ENCODE results near the gene TNIP3. TPM values are rescaled to one million over a fixed set of nuclear protein-coding genes. Genes with fewer than 3 reads are reported as not detected.
"Not testable (repeated sequence)": the region's sequence is repeated elsewhere in the genome, so short reads cannot be mapped to it uniquely, and the experiment has no call there.

The TNIP3 gene, protein sequence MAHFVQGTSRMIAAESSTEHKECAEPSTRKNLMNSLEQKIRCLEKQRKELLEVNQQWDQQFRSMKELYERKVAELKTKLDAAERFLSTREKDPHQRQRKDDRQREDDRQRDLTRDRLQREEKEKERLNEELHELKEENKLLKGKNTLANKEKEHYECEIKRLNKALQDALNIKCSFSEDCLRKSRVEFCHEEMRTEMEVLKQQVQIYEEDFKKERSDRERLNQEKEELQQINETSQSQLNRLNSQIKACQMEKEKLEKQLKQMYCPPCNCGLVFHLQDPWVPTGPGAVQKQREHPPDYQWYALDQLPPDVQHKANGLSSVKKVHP
- total RNA-seq: 4.4 and 4.9 TPM in 2 replicates

DNA sequence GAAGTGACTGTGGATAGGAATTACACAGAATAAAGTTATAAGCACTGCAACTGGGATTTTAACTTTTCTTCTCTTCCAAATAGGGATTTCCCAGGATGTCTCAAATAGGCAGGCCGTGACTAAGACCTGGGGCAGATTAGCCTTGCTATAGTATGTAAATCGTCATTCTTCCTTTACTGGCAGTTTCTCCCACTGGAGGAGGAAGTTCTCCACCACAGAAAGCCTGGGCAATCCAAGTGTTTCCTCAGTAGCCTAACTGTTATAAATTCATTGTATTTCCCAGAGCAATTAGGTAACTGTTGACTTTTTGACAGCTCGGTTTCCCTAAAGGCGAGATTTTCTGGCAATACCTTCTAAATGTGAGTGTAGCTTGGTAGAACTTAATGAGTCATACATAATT lies at the start of gene TNIP3:
TNIP3 (minus strand) TSS at position 31 of the 400 bp plus-strand sequence. CDS start 196 bp downstream, outside the sequence.
- peak; percentile 88 for DNase-seq (ENCODE audit: extremely low read depth, low read depth, low spot score)

DNA sequence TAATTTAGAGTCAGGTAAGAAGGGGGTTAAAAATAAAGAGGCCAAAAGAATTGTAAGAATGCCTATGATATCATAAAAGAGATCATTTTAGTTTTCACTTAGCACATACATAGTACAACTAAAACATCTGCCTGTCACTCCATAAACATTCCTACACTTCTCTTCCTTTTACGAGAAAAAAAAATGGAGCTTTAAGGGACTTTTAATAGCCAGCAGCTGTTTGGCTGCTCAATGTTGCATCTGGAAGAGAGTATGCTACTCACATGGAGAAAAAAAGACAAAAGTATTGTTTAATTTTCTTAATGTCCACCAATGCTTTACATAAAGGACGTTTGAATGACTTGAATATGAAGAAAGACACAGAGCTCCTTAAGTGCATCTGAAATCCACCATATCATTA lies 48.7 kb upstream of the TNIP3 start:
- DNase-seq (ENCODE audit: extremely low read depth, low read depth, low spot score): no peak

DNA sequence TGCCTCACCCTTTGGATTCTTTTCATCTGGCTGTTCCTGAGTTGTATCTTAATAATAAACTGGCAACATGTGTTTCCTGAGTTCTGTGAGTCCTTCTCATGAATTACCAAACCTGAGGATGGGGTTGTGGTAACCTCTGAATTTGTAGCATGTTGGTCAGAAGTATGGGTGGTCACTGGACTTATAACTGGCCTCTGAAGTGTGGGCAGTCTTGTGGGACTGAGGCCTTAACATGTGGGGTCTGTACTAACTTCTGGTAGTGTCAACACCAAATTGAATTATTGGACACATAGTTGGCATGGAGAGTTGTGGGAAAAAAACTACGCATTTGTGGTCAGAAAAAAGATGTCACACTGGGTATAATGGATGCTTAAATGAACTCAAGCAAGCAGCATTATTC lies 45.0 kb upstream of the TNIP3 start:
- no peak for DNase-seq (ENCODE audit: extremely low read depth, low read depth, low spot score)

DNA sequence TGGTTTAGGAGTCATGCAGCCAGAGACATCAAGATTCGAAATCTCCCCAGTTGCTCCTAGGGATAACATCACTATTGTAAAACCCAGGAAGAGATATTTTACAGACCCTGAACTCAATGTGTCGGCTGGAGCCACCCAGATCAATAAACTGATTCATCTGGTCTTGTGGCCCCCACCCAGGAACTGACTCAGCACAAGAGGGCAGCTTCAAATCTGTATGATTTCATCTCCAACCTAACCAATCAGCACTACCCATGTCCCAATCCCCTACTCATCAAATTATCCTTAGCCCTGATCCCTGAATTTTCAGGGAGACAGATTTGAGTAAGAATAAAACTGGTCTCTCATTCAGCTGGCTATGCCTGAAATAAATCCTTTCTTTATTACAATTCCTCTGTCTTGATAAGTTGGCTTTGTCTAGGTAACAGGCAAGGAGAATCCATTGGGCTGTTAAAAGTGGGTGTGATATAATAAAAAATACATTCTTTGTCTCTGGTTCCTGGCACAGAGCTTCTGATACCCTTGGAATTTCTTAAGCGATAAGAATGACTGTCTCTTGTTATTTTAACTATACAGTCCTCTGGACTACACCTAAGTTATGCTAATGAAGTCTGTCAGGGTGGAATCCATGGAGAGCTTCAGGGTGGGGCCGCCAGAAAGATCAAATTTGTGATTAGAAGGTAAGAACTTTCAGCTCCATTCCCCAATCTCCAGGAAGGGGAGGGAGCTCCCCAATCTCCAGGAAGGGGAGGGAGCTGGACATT lies 44.3 kb upstream of the TNIP3 start:
- DNase-seq (ENCODE audit: extremely low read depth, low read depth, low spot score): no peak

DNA sequence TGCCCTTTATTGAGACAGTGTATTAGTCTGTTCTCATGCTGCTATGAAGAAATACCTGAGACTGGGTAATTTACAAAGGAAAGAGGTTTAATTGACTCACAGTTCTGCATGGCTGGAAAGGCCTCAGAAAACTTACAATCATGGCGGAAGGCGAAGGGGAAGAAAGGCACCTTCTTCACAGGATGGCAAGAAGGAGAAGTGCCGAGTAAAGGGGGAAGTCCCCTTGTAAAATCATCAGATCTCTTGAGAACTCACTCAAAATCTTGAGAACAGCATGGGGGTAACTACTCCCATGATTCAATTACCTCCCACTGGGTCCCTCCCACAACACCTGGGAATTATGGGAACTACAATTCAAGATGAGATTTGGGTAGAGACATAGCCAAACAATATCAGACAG lies 41.7 kb upstream of the TNIP3 start:
- DNase-seq (ENCODE audit: extremely low read depth, low read depth, low spot score): not testable (repeated sequence)

DNA sequence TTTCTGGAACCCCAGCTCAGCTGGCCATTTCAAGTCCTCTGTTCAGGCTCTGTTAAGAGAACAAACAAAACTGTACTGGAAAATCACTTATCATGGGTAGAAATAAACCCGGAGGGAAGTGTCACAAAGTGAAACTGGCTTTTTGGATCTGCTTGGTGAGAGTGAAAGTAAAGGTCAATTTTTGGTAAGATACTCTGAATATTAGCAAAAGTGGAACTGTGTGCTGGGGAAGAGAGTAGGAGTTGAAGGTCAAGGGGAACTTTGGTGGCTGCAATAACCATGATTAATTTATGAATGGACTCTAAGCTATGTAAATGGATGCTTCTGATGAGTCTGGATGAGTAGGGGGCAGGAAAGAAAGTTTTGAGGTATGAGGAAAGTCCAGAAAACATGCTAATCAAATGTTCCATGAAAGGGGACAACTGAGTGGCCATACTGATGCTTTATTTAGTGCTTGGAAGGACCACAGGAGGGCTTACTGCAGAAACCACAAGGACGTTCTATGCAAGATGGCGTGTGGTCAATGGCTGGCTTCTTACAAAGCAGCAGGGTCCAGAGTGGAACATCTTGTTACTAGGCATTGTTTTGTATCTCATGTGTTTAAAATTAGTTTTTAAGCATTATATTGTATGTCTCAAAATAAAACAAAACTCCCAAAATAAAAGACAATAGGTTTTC lies 36.8 kb upstream of the TNIP3 start:
- DNase-seq (ENCODE audit: extremely low read depth, low read depth, low spot score): no peak

DNA sequence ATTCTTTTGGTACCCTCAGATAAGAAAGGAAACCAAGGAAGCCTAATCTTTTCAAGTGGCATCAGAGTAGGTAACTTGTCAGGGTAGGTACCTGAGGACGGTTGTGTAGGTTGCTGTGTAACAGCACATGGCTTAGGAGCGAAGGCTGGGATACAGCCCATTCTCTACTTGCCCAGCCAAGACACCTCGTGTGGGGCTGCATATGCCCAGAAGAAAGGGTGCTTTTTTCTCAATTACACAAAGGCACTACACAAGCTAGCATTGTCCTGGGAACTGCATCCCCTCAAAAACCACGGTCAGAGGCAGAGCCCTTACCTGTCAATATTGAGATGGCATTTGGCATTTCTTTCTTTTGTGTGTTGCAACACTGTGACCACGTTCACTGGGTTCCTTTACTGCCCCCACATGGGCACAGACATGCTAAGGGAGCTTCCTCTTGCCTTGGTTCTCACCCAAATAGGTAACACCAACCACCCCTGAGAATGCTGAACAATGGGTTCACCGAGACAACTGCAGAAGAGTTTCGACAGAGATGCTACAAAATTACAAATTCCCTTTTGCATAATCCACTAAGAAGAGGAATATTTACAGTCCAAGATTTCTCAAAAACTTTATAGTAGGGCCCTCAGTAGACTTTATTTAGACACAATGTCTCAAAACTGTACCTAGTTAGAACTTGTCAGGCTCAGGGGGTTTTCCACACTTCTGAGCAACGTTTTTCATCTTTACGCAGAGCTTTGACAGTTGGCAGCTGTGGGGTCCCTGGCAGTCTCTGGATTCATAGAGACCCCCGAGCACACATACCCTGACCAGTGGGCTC lies 35.8 kb upstream of the TNIP3 start:
- no peak for DNase-seq (ENCODE audit: extremely low read depth, low read depth, low spot score)

DNA sequence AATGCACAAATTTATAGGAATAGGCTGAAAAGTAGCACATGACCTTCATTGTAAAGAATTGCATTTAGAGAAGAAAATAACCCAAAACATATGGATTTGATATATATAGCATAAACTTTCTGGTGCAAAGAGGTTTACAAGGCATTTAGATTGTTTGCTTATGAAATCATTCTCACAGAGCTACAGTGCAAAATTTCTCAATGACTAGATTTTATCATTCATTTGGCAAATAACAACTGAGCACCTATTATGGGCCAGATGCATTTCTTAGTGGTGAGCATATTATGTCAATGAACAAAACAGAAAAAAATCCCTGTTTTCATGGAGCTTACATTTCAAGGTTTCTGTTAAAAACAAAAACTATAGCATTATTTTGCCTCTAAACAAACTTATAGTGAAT lies 34.1 kb upstream of the TNIP3 start:
- DNase-seq (ENCODE audit: extremely low read depth, low read depth, low spot score): no peak

DNA sequence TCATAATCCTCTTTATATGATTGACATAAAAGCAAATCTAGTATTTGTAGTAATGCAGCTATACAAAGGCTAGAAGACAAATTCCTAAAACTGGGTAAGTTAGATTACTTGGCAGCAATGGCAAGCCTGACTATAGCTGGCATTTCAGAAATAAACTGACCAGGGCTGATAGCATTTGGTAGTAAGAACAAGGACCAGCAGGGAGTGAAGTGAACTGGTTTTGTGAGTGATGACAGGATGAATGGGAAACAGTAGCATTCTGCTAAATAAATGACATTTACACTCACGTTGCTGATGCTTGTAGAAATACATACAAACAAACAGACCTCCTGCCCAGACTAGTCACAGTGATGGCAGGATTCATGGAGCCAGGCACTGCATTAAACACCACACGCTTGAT lies 31.5 kb upstream of the TNIP3 start:
- no peak for DNase-seq (ENCODE audit: extremely low read depth, low read depth, low spot score)

DNA sequence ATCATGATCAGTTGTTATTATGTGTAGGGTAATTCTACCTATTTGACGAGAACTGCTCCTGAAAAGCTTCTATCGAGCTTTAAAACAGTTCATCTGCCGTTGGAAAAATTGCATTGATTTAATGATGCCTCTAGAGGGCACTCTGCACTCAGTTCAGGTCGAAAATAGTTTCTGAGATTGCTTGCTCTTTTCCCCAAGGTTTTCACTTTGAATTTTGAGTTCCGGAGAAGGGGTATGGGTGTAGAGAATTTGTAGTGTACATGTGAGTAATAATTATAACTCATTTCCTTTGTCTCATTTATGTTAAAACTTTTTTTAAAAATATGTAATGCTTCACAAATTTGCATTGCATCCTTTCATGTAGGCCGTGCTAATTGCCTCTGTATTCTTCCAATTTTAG lies 28.4 kb upstream of the TNIP3 start:
- peak; percentile 14 for DNase-seq (ENCODE audit: extremely low read depth, low read depth, low spot score)

DNA sequence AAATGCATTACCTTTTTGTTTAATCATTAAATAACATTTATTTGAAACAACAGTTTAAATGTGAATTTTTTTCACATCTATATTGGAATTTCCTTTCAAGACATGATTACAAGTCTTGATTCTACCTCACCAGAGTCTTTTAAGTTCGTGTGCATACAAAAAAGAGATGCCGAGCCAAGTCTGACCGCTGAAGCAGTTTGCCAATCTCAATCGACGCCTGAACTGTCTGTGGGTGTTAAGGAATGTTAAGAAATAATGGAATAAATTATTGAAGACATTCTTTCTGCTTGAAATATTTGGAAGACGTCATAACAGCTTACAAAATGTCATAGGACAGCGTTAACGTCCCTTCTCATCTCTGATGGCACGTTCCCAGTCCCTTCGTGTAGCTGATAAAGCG lies 27.9 kb upstream of the TNIP3 start:
- DNase-seq (ENCODE audit: extremely low read depth, low read depth, low spot score): no peak

DNA sequence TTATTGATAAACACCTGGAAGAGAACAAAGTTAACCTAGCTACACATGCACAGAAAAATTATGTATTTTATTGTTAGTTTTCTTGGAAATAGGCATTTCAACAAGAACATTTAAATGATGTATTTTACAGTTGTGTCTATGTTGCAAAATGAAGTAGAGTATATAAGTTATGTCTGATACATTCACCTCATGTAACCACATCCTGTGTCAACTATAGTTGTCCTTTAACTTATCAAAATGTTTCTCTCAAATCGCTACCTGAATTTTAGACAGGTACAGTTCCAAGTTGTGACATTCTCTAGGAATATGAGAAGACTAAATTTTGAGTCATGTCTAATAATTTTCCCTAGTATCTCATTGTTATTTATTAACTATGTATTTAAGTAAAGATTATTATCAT lies 27.2 kb upstream of the TNIP3 start:
- no peak for DNase-seq (ENCODE audit: extremely low read depth, low read depth, low spot score)

DNA sequence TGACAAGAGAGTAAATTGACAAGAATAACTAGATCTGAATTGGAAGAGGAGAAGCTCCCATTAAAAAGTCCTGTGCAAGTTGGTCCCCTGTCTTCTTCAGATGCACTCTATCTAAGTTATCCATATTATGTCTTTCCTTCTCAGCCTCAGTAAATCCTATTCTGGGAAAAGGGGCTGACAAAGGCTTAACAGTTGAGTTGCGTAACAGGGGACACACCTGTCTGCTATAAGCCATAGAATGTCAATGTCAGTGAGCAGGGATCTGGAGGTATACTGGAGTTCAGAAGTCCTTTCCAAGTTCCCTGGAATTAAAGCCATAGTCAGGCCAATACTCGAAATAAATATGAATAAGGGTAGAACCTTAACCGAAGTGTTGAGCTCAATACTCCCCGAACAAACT lies 26.3 kb upstream of the TNIP3 start:
- DNase-seq (ENCODE audit: extremely low read depth, low read depth, low spot score): no peak

DNA sequence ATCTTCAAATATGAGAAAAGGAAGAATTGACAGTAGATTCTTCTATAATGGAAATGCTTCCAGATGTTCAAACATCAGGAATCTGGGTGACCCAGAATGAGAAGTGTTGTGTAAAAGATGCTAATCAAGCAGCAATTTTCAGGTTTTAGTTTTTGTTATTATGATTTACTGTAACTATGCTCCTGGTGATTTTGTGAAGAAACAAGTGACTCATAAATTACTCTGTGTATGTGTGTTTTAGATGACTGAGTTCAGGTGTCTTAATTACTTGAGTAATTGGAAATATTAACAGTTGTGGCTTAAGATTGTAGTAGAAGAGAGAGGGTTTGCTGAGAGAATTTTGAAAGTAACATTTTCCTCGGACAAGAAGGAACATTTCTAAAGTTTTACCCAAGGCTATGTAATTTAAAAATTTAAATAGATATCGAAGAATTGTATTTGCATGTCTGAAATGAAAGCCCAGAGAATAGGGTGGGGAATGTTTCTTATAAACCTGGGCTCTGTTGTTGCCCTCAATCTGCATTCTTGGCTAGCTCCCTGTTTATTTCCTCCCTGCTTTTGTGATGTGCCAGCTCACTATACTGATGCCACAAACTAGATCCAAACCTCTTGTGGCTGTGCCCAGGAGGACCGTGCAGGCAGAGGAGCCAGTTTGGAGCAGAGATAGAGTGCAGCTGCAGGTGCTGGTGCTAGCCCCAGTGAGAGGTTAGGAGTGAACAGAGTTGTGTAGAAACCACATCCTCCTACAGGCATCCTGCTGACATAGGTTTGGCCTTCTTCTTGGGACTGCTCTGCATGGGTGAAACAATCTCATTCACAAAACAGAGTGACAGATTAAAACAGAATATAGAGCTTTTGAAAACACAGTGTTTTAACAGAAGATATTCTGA lies 25.4 kb upstream of the TNIP3 start:
- DNase-seq (ENCODE audit: extremely low read depth, low read depth, low spot score): no peak

DNA sequence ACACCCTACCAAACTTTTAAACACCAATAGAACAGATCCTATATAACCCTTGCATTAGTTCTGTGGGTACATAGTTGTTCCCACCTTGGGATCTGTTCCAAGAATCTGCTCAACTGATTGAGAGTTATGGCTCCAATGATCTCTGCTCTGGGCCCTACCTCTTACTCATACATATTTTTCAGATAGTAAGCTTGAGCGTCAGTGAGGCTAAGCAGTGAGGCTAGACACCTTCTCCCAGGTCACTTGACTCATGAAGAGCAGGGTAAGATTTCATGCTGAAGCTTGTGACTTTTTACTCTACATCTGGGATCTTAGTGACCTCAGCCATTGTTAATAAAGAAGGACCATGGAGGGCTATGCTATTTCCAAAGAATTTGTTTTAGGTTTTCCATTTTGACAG lies 23.1 kb upstream of the TNIP3 start:
- DNase-seq (ENCODE audit: extremely low read depth, low read depth, low spot score): no peak

DNA sequence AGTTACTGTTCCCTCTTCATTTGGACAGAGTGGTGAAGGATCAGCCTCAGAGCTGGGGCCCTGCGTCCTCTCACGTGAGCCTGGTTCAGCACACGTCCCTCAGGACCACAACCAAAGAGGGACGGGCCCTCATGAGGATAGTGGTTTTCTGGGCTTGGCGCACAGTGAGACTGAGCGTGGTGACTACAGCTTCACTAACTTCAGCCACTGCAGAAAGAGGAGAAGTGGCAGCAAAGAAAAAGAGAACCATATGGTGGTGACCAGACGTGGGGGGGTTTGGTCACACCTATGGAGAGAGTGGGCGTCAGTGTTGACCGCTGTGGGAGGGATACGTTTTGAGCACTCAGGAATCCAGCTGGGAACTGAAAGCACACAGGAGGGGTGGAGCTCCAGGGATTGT lies 21.8 kb upstream of the TNIP3 start:
- DNase-seq (ENCODE audit: extremely low read depth, low read depth, low spot score): no peak

DNA sequence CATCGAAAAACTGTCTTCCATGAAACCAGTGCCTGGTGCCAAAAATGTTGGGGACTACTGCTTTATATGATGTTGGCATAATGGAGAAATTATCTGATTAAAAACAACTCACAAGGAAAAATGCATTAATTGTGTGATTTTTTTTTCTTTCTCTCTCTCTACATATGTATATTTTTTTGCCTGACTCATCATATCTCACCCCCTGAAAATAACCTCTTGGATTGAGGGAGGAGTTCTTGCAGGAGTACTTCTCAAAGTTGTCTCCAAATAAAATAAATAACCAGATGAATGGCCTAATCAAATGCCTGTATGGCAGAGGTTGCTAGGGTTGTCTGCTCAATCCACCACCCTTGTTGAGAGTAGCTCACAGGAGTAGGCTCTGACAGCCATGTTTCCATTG lies 19.9 kb upstream of the TNIP3 start:
- DNase-seq (ENCODE audit: extremely low read depth, low read depth, low spot score): no peak

DNA sequence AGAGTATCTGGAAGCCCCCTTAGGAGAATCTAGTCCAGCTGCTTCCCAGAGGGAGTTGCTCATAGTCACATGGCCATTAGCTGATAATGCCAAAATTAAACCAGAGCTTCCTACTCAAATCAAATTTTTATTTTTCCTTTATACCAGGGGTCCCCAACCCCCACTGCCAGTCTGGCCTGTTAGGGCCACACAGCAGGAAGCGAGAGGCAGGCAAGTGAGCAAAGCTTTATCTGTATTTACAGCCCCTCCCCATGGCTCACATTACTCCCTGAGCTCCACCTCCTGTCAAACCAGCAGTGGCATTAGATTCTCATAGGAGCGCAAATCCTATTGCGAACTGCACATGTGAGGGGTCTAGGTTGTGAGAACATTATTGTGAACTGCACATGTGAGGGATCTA lies 19.2 kb upstream of the TNIP3 start:
- DNase-seq (ENCODE audit: extremely low read depth, low read depth, low spot score): no peak

DNA sequence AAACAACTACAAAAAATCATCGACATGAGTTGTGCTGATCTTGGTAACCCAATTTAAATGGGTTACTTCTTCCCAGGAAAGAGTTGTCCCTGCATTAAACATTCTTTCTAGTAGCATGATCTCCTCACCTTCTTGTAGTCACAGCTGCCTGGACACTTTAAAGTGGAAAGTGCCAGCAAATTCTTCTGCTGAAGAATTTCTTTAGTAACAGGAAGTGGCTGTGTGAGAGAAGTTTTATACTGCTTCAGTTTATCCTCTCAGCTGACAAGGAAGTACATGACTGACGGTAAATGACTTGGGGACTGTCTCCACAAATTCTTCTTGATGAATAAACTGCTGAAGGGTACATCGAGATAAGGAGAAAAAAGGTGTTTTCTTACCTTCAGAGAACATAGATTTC lies 18.2 kb upstream of the TNIP3 start:
- DNase-seq (ENCODE audit: extremely low read depth, low read depth, low spot score): no peak

DNA sequence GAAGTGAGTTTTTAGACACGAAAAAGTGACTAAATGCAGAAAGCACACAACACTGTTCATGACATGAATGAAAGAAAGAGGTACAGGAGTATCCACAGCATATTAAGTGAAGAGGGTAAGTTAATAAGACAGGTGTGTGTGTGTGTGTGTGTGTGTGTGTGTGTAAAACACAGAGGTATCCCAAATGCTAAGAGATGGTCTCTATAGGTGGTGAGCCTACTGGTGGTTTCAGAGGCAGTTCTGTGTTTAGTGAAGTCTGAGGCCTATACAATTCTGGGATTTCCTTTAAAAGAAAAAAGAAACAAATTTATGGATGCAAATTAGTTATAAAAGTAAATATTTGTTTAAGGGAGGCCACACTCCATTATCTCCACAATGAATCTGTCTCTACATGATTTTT lies 17.4 kb upstream of the TNIP3 start:
- no peak for DNase-seq (ENCODE audit: extremely low read depth, low read depth, low spot score)
